ENCODE data around the gene SORBS2.

DNA sequence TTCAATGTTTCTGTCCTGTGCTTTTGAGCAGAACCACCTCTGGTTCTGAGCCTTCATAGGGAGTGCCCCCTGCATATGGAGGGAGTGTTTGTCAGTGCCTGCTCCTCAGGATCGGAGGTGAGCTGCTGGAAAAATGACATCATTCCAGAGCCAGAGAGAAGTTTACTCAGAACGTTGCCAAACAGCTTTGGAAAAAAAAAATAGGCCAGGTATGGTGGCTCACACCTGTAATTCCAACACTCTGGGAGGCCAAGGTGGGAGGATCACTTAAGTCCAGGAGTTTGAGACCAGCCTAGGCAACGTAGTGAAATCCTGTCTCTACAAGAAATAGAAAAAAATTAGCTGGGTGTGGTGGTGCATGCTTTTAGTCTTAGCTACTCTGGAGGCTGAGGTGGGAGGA is 249.5 kb downstream of the SORBS2 start:
- TF ChIP-seq, protein P1, sequence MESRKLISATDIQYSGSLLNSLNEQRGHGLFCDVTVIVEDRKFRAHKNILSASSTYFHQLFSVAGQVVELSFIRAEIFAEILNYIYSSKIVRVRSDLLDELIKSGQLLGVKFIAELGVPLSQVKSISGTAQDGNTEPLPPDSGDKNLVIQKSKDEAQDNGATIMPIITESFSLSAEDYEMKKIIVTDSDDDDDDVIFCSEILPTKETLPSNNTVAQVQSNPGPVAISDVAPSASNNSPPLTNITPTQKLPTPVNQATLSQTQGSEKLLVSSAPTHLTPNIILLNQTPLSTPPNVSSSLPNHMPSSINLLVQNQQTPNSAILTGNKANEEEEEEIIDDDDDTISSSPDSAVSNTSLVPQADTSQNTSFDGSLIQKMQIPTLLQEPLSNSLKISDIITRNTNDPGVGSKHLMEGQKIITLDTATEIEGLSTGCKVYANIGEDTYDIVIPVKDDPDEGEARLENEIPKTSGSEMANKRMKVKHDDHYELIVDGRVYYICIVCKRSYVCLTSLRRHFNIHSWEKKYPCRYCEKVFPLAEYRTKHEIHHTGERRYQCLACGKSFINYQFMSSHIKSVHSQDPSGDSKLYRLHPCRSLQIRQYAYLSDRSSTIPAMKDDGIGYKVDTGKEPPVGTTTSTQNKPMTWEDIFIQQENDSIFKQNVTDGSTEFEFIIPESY (IDR thresholded peaks at IDR 0.05; ENCODE audit: extremely low read depth, insufficient replicate concordance, low read length) = no peak
- no peak for TF ChIP-seq CTCF (IDR thresholded peaks at IDR 0.05 in 2 of 3, conservative IDR thresholded peaks at IDR 0.05 in 1 of 3; ENCODE audit: borderline replicate concordance in 1 of 3, insufficient read depth in 1 of 3, low read depth in 2 of 3, low read length in 2 of 3)
